IPS-20b (cell line): ENCODE data around the gene ADRM1.

Experiments
- H3K27ac ChIP-seq: one replicate; pipeline ENCODE4 v1.5.1; 2013; ENCODE audit warnings: low read length
- H3K27me3 ChIP-seq: 2 replicates; pipeline ENCODE4 v1.6.1; 2013; ENCODE audit warnings: mild to moderate bottlenecking, low read length, inconsistent platforms; ENCODE audit not compliant: insufficient read depth
- H3K36me3 ChIP-seq: 2 replicates; pipeline ENCODE4 v1.6.1; 2013; ENCODE audit warnings: low read depth, mild to moderate bottlenecking, inconsistent platforms, low read length, moderate library complexity; ENCODE audit not compliant: insufficient read depth
- H3K4me1 ChIP-seq: 2 replicates; pipeline ENCODE4 v1.6.1; 2013; ENCODE audit warnings: mild to moderate bottlenecking, control low read depth, inconsistent platforms, low read length, moderate library complexity; ENCODE audit not compliant: insufficient read depth
- H3K4me3 ChIP-seq: 2 replicates; pipeline ENCODE4 v1.5.1; 2013; ENCODE audit warnings: mild to moderate bottlenecking, low read length, inconsistent platforms
- H3K9ac ChIP-seq: 2 replicates; pipeline ENCODE4 v1.6.1; 2013; ENCODE audit warnings: low read depth, mild to moderate bottlenecking, inconsistent platforms, low read length, moderate library complexity
- H3K9me3 ChIP-seq: 2 replicates; pipeline ENCODE4 v1.6.1; 2013; ENCODE audit warnings: mild to moderate bottlenecking, low read depth, low read length, inconsistent platforms; ENCODE audit not compliant: insufficient read depth

The ADRM1 gene

GRCh38 chr20:62302341-62303061, at the start of gene ADRM1:
Gene ADRM1, plus strand, starts transcription at chr20:62302997. Its CDS starts 572 bp downstream, at chr20:62303569.
- Histone ChIP-seq H3K36me3 (peaks cover 37% of the 10 kb centered on the region), H3K27me3 (no peaks in the 10 kb centered on the region), H3K4me3 (peak within 1 kb of the TSS; percentile 90), H3K4me1 (0 out of 2 replicates have a peak, but pooled peaks cover 3% of the 10 kb centered on the region), H3K9ac (peak within 1 kb of the TSS; percentile 94), H3K27ac (peak within 1 kb of the TSS; percentile 97), H3K9me3 (no peaks in the 10 kb centered on the region)

- H3K4me1 ChIP-seq: no peaks in the 10 kb centered on the region
- H3K4me3 ChIP-seq: no peak overlapping the region
- no peak overlapping the region for H3K27ac ChIP-seq
- peaks cover 13% of the 10 kb centered on the region for H3K36me3 ChIP-seq
- no peak overlapping the region for H3K9ac ChIP-seq
- no peaks in the 10 kb centered on the region for H3K9me3 ChIP-seq
- H3K27me3 ChIP-seq: no peaks in the 10 kb centered on the region
Observed at GRCh38 chr20:62253398-62253797, 49.4 kb upstream of the ADRM1 start.

- Histone ChIP-seq H3K9me3 (no peaks in the 10 kb centered on the region), H3K9ac (no peak overlapping the region), H3K36me3 (peaks cover 13% of the 10 kb centered on the region), H3K4me1 (no peaks in the 10 kb centered on the region), H3K4me3 (no peak overlapping the region), H3K27me3 (no peaks in the 10 kb centered on the region), H3K27ac (no peak overlapping the region)
Observed at GRCh38 chr20:62254021-62254724, 48.6 kb upstream of the ADRM1 start.

- Histone ChIP-seq H3K36me3 (peaks cover 13% of the 10 kb centered on the region), H3K27me3 (no peaks in the 10 kb centered on the region), H3K9me3 (no peaks in the 10 kb centered on the region), H3K4me1 (no peaks in the 10 kb centered on the region), H3K4me3 (no peak overlapping the region), H3K9ac (no peak overlapping the region), H3K27ac (no peak overlapping the region)
Observed at GRCh38 chr20:62255976-62256375, 46.8 kb upstream of the ADRM1 start.

- H3K27ac ChIP-seq: no peak overlapping the region
Observed at GRCh38 chr20:62258499-62259293, 44.1 kb upstream of the ADRM1 start.

GRCh38 chr20:62259294-62259565, 43.6 kb upstream of the ADRM1 start:
- no peak overlapping the region for H3K4me3 ChIP-seq
- no peak overlapping the region for H3K9ac ChIP-seq
- H3K27me3 ChIP-seq: no peaks in the 10 kb centered on the region
- no peaks in the 10 kb centered on the region for H3K4me1 ChIP-seq
- peaks cover 32% of the 10 kb centered on the region for H3K36me3 ChIP-seq
- no peak overlapping the region for H3K27ac ChIP-seq
- no peaks in the 10 kb centered on the region for H3K9me3 ChIP-seq

More at GRCh38 chr20:62258499-62259293, 44.1 kb upstream of the ADRM1 start:
- peaks cover 30% of the 10 kb centered on the region for H3K36me3 ChIP-seq
- H3K4me3 ChIP-seq: no peak overlapping the region
- H3K9me3 ChIP-seq: no peaks in the 10 kb centered on the region
- H3K27me3 ChIP-seq: no peaks in the 10 kb centered on the region
- no peak overlapping the region for H3K9ac ChIP-seq
- H3K4me1 ChIP-seq: no peaks in the 10 kb centered on the region

- no peak overlapping the region for H3K9ac ChIP-seq
Observed at GRCh38 chr20:62262064-62262463, 40.7 kb upstream of the ADRM1 start.

GRCh38 chr20:62263396-62263795, 39.4 kb upstream of the ADRM1 start:
- Histone ChIP-seq H3K27me3 (no peaks in the 10 kb centered on the region), H3K9ac (no peak overlapping the region), H3K4me1 (no peaks in the 10 kb centered on the region), H3K27ac (no peak overlapping the region), H3K4me3 (no peak overlapping the region), H3K9me3 (no peaks in the 10 kb centered on the region; the same call in 1 of the 2 replicates), H3K36me3 (peaks cover 41% of the 10 kb centered on the region)

More at GRCh38 chr20:62262064-62262463, 40.7 kb upstream of the ADRM1 start:
- Histone ChIP-seq H3K4me1 (no peaks in the 10 kb centered on the region), H3K36me3 (peaks cover 45% of the 10 kb centered on the region), H3K9me3 (no peaks in the 10 kb centered on the region; the same call in 1 of the 2 replicates), H3K4me3 (no peak overlapping the region), H3K27ac (no peak overlapping the region), H3K27me3 (no peaks in the 10 kb centered on the region)

GRCh38 chr20:62265365-62265764, 37.4 kb upstream of the ADRM1 start:
- no peak overlapping the region for H3K27ac ChIP-seq
- no peaks in the 10 kb centered on the region for H3K27me3 ChIP-seq
- peaks cover 41% of the 10 kb centered on the region for H3K36me3 ChIP-seq
- H3K4me3 ChIP-seq: no peak overlapping the region
- H3K9ac ChIP-seq: no peak overlapping the region
- no peaks in the 10 kb centered on the region; the same call in 1 of the 2 replicates for H3K9me3 ChIP-seq
- no peaks in the 10 kb centered on the region for H3K4me1 ChIP-seq

- no peaks in the 10 kb centered on the region for H3K27me3 ChIP-seq
- no peaks in the 10 kb centered on the region for H3K4me1 ChIP-seq
- H3K4me3 ChIP-seq: no peak overlapping the region
- no peak overlapping the region for H3K9ac ChIP-seq
- H3K27ac ChIP-seq: no peak overlapping the region
- H3K9me3 ChIP-seq: no peaks in the 10 kb centered on the region; the same call in 1 of the 2 replicates
- peaks cover 40% of the 10 kb centered on the region for H3K36me3 ChIP-seq
Observed at GRCh38 chr20:62266340-62266739, 36.5 kb upstream of the ADRM1 start.

- Histone ChIP-seq H3K27ac (no peak overlapping the region), H3K4me1 (no peaks in the 10 kb centered on the region), H3K4me3 (no peak overlapping the region), H3K9me3 (no peaks in the 10 kb centered on the region; the same call in 1 of the 2 replicates), H3K36me3 (peaks cover 37% of the 10 kb centered on the region), H3K27me3 (no peaks in the 10 kb centered on the region), H3K9ac (no peak overlapping the region)
Observed at GRCh38 chr20:62266851-62267250, 35.9 kb upstream of the ADRM1 start.
